HL-60 (cell line): Measurements from ENCODE around the gene SAFB2.
A peak's percentile ranks its signal among the peaks of the same experiment; 100 is the strongest.

ENCODE experiments used
- DNase-seq, 2 experiments: peaks; one replicate each; pipeline ENCODE4 v3.0.0-alpha.2; 2010 to 2020; ENCODE audit warnings: low read depth in 1 of 2, low spot score in 1 of 2
- H3K27ac ChIP-seq: fragments of 250-450 bp; sonication (Bioruptor Pico); replicated peaks from 2 replicates; pipeline ENCODE4 v1.5.1; 2020; ENCODE audit warnings: mild to moderate bottlenecking, moderate library complexity
- H3K27me3 ChIP-seq: fragments of 250-450 bp; sonication (Bioruptor Pico); 2 replicates; pipeline ENCODE4 v1.5.1; 2021; ENCODE audit warnings: mild to moderate bottlenecking, moderate library complexity; ENCODE audit not compliant: insufficient read depth, poor library complexity, severe bottlenecking
- H3K4me3 ChIP-seq: replicated peaks from 2 replicates; pipeline ENCODE4 v1.5.1; 2011; ENCODE audit warnings: mild to moderate bottlenecking, control low read depth, low read length; ENCODE audit not compliant: insufficient read depth
- GABPA ChIP-seq: IDR thresholded peaks from 2 replicates; pipeline ENCODE4 v1.6.1; 2012; ENCODE audit warnings: low read depth
- POLR2AphosphoS5 ChIP-seq: IDR thresholded peaks from 2 replicates; pipeline ENCODE4 v1.6.1; 2012; ENCODE audit warnings: low read depth
- SPI1 ChIP-seq: IDR thresholded peaks from 2 replicates; pipeline ENCODE4 v1.6.1; 2012; ENCODE audit warnings: low read depth, mild to moderate bottlenecking, borderline replicate concordance
- TF ChIP-seq, protein P1 (sequence below): IDR thresholded peaks from 2 replicates; pipeline ENCODE4 v1.6.1; 2012; ENCODE audit warnings: low read depth; ENCODE audit not compliant: insufficient replicate concordance
- TF ChIP-seq, protein P2 (sequence below): IDR thresholded peaks from one replicate; pipeline ENCODE4 v1.5.1; 2011; ENCODE audit warnings: low read length, control low read depth, inconsistent platforms; ENCODE audit not compliant: insufficient read depth

SAFB2 gene

DNA sequence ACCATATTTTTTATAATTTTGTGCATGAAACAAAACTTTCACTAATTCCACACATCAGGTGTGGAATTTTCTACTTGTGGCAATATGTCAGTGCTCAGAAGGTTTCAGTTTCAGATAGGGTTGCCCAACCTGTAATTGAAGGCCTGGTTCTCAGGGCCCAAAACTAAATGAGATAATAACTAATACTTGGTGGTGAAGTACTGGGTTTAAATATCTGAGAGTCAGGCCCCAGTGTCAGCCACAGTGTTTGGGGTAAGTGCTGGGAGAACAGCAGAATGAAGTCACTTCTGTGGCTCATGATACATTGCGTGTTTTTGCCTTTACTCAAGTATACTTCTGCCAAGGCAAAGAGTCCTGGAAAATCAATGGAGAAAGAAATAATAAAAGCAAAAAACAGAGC, 5.9 kb upstream of the SAFB2 start:
- no peaks in the 10 kb centered on the region for H3K27me3 ChIP-seq
- no peak overlapping the region for H3K4me3 ChIP-seq
- peak overlapping the region; percentile 40 for H3K27ac ChIP-seq
- TF ChIP-seq, protein P1, sequence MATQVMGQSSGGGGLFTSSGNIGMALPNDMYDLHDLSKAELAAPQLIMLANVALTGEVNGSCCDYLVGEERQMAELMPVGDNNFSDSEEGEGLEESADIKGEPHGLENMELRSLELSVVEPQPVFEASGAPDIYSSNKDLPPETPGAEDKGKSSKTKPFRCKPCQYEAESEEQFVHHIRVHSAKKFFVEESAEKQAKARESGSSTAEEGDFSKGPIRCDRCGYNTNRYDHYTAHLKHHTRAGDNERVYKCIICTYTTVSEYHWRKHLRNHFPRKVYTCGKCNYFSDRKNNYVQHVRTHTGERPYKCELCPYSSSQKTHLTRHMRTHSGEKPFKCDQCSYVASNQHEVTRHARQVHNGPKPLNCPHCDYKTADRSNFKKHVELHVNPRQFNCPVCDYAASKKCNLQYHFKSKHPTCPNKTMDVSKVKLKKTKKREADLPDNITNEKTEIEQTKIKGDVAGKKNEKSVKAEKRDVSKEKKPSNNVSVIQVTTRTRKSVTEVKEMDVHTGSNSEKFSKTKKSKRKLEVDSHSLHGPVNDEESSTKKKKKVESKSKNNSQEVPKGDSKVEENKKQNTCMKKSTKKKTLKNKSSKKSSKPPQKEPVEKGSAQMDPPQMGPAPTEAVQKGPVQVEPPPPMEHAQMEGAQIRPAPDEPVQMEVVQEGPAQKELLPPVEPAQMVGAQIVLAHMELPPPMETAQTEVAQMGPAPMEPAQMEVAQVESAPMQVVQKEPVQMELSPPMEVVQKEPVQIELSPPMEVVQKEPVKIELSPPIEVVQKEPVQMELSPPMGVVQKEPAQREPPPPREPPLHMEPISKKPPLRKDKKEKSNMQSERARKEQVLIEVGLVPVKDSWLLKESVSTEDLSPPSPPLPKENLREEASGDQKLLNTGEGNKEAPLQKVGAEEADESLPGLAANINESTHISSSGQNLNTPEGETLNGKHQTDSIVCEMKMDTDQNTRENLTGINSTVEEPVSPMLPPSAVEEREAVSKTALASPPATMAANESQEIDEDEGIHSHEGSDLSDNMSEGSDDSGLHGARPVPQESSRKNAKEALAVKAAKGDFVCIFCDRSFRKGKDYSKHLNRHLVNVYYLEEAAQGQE = no peak
- TF ChIP-seq SPI1 (no peak), GABPA (no peak), POLR2AphosphoS5 (no peak)
- TF ChIP-seq, protein P2, sequence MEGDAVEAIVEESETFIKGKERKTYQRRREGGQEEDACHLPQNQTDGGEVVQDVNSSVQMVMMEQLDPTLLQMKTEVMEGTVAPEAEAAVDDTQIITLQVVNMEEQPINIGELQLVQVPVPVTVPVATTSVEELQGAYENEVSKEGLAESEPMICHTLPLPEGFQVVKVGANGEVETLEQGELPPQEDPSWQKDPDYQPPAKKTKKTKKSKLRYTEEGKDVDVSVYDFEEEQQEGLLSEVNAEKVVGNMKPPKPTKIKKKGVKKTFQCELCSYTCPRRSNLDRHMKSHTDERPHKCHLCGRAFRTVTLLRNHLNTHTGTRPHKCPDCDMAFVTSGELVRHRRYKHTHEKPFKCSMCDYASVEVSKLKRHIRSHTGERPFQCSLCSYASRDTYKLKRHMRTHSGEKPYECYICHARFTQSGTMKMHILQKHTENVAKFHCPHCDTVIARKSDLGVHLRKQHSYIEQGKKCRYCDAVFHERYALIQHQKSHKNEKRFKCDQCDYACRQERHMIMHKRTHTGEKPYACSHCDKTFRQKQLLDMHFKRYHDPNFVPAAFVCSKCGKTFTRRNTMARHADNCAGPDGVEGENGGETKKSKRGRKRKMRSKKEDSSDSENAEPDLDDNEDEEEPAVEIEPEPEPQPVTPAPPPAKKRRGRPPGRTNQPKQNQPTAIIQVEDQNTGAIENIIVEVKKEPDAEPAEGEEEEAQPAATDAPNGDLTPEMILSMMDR = no peak
- DNase-seq = no peak

DNA sequence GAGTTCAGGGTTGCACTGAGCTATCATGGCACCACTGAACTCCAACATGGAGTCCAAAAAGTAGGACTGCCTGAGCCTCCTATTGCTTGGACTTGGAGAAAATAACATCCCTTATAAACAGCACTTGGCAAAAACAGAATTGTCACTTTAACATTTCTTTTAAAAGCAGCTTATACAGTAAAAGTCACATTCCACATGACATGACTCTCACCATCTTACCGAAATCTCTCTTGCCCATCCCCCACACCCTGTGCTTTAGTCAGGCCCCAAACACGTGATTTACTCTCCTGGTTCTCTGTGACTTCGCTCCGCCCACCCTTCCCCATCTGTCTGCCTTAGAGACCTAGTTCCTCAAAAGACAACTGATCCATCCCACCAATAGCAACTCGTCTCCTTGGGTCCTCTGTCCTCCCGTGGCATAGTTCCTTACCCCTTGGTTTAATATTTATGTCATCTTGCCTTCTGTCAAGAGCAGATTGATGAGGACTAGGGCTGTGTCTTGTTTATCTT, 4.9 kb upstream of the SAFB2 start:
- Histone ChIP-seq H3K27ac (peak overlapping the region; percentile 40), H3K4me3 (no peak overlapping the region), H3K27me3 (no peaks in the 10 kb centered on the region)
- peak; percentile 82 to 97 for DNase-seq
- peak; percentile 58; the same call in 1 of the 2 replicates for TF ChIP-seq SPI1
- TF ChIP-seq, protein P2 = no peak

DNA sequence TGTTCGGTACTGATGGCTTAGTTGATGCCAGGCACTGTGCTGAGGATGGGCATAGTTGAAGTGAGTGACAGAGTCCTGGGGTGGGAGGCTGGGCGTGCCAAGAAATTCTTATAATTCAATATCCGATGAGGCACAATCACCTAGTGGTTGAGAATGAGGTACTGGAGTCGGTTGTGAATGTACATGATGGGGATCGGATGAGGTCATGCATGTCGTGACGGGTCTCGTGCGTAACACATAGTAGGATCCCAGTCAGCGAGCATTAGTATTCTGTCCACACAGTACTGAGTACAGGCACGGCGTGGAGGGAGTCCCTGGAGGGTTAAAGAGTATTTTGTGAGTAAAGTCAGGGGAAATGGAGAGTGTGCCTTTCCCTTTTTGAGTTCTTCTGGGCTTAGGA, 3.1 kb upstream of the SAFB2 start:
- Histone ChIP-seq H3K27ac (no peak overlapping the region), H3K27me3 (no peaks in the 10 kb centered on the region), H3K4me3 (no peak overlapping the region)
- no peak for DNase-seq
- TF ChIP-seq SPI1 (no peak), POLR2AphosphoS5 (no peak), GABPA (no peak)
- TF ChIP-seq, protein P1 = no peak
- TF ChIP-seq, protein P2 = no peak

DNA sequence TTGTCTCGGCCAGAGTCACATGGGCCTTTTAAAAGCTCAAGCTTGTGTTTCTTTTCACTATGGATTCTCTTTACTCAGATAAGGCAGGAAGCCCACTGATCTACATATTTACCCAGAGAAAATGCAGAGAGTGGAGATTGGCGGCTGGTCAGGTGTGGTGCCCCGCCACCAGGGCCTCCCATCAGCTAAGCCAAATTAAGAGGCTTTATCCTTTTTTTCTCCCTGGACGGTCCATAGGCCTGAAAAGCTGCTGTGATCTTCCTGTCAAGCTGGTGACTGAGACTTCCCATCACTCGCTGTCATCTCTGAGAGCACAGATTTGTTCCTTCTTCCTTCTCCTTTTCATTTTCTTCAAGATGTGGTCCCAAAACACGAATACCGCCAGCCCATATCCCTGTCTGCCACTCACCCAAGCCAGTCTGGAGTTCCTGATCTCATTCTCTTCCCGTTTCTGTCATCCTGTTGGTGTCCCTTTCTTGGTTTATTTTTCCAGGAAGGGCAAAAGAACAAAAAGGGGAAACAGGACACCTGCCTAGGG, 2.2 kb upstream of the SAFB2 start:
- TF ChIP-seq SPI1 = peak; percentile 38; the same call in 1 of the 2 replicates
- no peak for TF ChIP-seq GABPA
- H3K4me3 ChIP-seq = peak overlapping the region; percentile 94
- H3K27ac ChIP-seq = no peak overlapping the region
- DNase-seq = peak in 1 of 2 experiments; percentile 7
- no peaks in the 10 kb centered on the region for H3K27me3 ChIP-seq
